ENCODE data around the gene COA1.

- no peak for TF ChIP-seq CTCF (IDR thresholded peaks at IDR 0.05)
- TF ChIP-seq POLR2A (IDR thresholded peaks at IDR 0.05): no peak
Measured at GRCh38 chr7:43630482-43630881, 98.8 kb downstream of the COA1 start.
